Stimulated activated CD4-positive, alpha-beta T cell treated with anti-CD3 and anti-CD28 coated beads, Interleukin-15, amount 100 ng/mL, for 48 hours (primary cell): ENCODE results near the gene RAN.
"Not testable (repeated sequence)": the region's sequence is repeated elsewhere in the genome, so short reads cannot be mapped to it uniquely, and the experiment has no call there.

ENCODE experiments used
- DNase-seq, 2 donors: peaks; one replicate each; pipeline ENCODE4 v3.0.0-alpha.2; 2020; ENCODE audit warnings: low read depth in 2 of 2

The RAN gene

DNA sequence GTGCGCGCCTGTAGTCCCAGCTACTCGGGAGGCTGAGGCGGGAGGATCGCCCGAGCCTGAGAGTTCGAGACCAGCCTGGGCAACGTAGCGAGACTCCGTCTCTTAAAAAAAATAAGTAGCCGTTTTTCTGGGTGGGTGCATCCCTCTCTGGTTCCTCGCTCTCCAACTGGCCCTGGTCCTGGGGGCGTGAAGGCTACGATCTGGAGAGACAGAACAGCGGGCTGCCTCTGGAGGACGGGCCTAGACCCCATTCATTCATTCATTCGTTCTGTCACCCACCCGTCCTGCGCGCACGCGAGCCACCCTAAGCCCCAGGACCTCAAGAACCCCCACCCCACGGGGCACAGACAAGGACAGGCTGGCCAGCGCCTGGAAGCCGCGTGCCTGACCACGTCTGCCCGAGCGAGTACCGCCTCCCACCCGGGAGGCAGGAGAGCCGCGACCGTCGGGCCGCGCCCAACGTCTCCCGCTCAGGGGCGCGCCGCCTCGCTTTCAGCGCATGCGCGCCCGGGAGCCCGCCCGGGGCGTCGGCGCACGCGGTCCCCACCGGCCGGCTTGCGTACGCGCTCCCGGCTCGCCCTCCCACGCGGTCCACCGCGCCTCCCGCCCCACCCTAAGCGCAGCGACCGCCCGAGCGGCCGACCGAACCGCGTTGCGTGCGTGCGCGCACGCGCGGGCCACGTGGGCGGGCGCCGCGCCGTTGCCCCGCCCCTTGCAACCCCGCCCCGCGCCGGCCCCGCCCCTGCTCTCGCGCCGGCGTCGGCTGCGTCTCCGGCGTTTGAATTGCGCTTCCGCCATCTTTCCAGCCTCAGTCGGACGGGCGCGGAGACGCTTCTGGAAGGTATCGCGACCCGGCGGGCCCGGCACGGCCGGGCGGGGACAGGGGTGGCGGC lies at the start of gene RAN:
Gene RAN, plus strand, starts transcription at position 781 of the 893 bp plus-strand sequence. CDS start 528 bp downstream, outside the sequence.
- peak; percentile 84 to 91 for DNase-seq

- DNase-seq = no peak
Measured at GRCh38 chr12:130825771-130826150, 46.1 kb upstream of the RAN start.

DNA sequence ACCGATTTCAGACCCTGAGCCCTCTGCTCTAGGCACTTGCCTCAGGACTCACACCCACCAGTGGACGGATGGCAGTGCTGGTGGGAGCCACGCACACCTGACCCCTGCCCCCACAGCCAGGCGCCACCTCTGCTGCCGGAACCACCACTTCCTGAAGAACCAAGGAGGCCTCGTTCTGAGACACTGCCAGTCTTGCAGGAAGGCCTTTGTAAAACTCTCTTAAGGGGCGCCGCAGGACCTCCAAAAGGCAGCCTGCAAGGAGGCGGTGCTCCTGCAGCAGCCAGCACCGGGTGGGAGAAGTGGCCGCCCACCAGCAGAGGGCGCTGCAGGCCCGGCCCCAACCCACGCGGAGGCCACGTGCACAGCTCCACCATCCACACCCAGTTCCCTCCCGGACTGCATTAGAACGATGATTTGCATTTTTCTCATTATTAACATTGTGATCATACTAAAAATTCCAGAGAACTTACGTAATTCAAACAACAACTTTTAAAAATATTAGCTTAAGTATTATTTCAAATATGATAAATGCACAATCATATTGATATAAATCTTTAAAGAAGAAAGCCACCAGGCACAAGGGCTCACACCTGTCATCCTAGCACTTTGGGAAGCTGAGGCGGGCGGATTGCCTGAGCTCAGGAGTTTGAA lies 45.6 kb upstream of the RAN start:
- peak in 1 of 2 donors; percentile 70 for DNase-seq

GRCh38 chr12:130827432-130827831 lies 44.4 kb upstream of the RAN start:
- DNase-seq = no peak

- no peak for DNase-seq
Measured at GRCh38 chr12:130828895-130829294, 43.0 kb upstream of the RAN start.

GRCh38 chr12:130829391-130830245 lies 42.2 kb upstream of the RAN start:
- no peak for DNase-seq

- no peak for DNase-seq
Measured at GRCh38 chr12:130830246-130830551, 41.7 kb upstream of the RAN start.

- DNase-seq = no peak
Measured at GRCh38 chr12:130831246-130831645, 40.6 kb upstream of the RAN start.

DNA sequence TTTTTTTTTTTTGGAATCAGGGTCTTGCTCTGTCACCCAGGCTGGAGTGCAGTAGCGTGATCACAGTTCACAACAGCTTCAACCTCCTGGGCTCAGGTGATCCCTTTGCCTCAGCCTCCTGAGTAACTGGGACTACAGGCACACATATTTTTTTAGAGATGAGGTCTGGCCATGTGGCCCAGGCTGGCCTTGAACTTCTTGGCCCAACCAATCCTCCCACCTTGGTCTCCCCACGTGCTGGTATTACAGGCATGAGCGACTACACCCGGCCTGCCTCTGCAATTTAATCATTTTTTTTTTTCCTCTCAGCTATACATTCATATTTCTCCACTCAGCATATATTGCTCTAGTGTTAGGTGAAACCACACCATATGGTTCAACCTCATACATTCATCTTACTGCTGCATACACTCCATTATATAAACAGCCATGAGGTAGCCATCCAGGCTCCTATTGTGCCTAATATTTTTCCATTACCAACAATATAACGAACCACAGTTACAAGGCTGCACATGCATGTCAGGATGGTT lies 39.9 kb upstream of the RAN start:
- no peak for DNase-seq

DNA sequence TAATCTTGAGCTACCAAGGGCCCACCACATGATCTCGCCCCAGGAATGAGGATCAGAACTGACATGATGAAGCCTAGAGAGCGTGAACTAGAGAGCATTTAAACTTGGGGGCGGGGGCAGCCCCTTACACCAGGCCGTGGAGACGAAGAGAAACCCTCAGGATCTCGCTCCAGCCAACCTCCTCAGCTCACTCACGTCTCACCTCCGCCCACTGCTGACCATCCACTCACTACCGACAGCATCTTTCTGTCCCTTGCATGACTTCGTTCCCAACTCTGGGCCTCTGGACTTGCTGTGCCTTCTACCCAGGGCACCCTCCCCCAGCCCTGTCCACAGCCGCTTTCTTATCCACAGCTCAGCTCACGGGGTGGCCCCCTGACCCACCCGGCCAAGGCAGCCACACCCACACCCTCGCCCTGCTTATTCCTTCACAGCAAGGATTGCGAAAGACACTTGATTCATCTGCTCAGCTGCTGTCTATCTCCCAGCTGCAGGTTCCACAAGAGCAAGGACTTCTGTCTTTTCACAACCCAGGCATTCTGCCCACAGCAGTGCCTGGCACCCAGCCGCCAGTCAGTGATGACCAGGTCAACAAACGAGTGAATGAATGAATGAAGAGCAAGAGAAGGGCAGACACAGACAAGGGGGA lies 39.2 kb upstream of the RAN start:
- DNase-seq = no peak

GRCh38 chr12:130835011-130835410 lies 36.9 kb upstream of the RAN start:
- DNase-seq = no peak

DNA sequence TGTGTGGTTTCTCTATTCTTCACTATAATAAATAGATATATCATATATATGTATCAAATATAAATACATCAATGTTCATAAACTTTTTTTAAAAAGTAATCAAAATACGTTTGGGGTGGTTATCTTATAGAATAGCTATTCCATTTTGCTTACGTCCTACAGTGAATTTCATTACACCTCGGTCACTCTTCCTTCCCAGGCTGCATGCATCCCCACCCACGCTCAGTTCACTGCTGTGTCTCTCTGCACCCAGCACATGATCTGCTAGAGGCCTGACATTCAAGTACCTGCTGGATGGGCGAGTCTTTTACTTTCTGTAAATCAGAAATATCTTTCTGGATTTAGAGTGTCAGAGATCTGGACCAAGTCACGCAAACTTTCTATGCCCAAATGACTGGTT lies 36.4 kb upstream of the RAN start:
- no peak for DNase-seq

DNA sequence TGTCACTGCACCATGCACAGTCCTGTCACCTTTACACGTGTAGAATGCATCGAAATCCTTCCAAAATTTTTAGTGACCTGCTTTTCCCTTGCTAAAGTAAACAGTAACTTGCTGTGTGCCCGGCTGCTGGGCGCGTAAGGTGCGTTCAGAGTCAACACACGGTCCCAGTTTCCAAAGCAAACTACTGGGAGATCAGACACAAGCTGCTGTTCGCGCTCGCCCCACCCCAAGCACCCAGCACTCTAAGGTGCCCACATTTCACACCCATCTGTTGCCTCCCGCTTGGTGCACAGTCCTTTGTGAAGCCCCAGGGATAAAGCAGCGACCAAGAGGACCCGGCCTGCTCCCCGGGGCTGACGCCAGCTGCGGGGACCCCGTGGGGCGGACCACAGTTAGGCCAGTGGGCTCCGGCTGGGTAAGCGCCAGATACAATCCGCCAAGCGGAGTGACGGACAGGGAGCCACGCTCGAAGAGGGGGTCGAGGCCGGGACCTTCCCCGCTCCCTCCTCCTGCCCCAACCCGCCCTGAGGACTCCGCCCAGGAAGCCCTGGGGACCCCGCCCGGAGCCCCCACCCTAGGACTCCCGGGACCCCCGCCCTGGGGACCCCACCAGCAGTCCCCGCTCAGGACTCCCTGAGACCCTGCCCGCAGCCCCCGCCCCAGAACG lies 33.4 kb upstream of the RAN start:
- no peak for DNase-seq

DNA sequence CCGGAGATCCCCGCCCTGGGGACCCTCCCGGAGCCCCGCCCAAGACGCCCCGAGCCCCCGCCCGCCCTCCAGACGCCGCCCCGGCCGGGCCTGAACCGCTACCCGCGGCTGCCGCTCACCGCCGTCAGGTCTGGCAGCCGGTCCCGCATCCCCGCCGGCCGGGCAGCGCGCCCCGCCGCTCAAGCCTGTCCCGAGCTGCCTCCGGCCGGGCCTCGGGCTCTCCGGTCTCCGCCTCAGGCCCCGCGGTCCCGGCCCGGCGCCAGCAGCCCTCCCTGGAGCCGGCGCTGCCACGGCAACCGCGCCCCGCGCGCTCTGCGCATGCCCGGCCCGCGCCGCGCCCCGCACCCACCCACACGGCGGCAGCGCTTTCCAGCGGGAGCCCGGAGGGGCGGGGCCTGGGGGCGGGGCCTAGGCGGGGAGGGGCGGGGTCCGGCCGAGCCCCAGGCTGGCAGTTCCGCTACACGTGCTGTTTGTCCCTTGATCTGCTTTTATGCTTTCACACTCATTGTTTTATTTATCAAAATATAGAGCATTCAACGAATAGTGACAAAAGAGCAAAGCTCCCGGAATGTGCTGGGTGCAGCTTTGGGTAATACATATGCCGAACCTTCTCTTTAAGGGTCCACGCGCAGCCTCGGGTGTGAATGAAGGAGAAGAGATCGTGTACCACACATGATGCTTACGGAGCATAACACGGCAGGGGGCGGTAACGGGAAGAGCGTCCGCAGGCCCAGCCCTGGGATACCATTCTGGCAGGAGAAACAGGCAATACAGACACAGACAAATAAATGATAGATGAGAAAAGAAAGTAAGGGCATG lies 32.7 kb upstream of the RAN start, which contains the start of gene STX2:
Gene STX2, minus strand, starts transcription at position 300 of the 819 bp plus-strand sequence. Its CDS starts 151 bp downstream, at position 149.
- peak; percentile 72 to 78 for DNase-seq

GRCh38 chr12:130839770-130840404 lies 32.0 kb upstream of the RAN start:
- DNase-seq = no peak

DNA sequence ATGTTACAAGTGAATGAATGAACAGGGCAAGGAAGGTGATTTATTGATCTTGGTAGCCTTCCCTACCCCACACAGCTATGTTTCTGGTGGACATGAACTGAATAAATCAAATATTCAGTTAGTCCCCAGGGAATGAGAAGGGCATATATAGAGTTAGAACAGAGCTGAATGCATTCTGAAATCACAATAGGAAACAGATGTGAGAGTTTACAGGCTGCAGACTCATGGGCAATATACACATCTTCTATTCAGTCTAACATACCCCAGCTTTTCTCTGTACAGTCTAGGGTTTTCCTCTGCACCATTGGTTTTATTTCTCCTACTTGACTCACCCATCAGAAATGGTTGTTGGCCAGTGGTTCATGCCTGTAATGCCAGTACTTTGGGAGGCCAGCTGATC lies 25.5 kb upstream of the RAN start:
- DNase-seq = no peak

DNA sequence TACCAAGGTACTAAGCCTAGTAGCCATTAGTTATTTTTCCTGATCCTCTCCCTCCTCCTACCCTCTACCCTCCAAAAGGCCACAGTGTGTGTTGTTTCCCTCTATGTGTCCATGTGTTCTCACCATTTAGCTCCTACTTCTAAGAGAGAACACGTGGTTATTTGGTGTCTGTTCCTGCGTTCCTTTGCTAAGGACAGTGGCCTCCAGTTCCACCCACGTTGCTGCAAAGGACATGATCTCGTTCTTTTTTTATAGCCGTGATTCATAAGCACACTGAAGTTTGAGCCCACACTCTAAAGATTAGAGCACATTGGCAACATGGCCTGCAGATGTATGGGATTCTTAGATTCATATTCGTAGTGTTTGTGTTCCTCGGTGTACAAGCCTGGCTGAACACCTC lies 24.8 kb upstream of the RAN start:
- no peak for DNase-seq

DNA sequence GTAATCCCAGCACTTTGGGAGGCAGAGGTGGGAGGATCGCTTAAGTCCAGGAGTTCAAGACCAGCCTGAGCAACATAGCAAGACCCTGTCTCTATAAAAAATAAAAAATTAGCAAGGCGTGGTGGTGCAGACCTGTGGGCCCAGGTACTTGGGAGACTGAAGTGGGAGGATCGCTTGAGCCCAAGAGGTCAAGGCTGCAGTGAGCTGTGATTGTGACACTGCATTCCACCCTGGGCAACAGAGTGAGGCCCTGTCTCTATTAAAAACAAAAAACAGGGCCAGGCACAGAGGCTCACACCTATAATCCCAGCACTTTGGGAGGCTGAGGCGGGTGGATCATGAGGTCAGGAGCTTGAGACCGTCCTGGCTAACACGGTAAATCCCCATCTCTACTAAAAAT lies 23.8 kb upstream of the RAN start:
- not testable (repeated sequence) for DNase-seq

GRCh38 chr12:130848785-130849305 lies 23.0 kb upstream of the RAN start:
- DNase-seq = not testable (repeated sequence)
